ENCODE measurements around the gene TSHZ3. TPM values are rescaled to one million over a fixed set of nuclear protein-coding genes. Genes with fewer than 3 reads are reported as not detected.
A peak's percentile ranks its signal among the peaks of the same experiment; 100 is the strongest.

The TSHZ3 gene
- total RNA-seq, 4 donors from 2014 or later, result 15.0 to 18.8 (median 18.1) TPM

GRCh38 chr19:31364963-31365362 is 15.7 kb upstream of the TSHZ3 start:
- H3K27ac ChIP-seq, result no peak overlapping the region
- no peak overlapping the region for H3K4me3 ChIP-seq (replicated peaks in 1 of 3)
- H3K9me3 ChIP-seq, result no peaks in the 10 kb centered on the region
- no peaks in the 10 kb centered on the region for H3K4me1 ChIP-seq
- H3K36me3 ChIP-seq, result no peaks in the 10 kb centered on the region
- whole genome bisulfite sequencing, 2 donors, result 73 to 76% methylated on average over 3 of the region's 3 CpGs
- TF ChIP-seq CTCF (IDR thresholded peaks at IDR 0.05) (no peak), POLR2A (IDR thresholded peaks at IDR 0.05) (no peak)
- no peak for DNase-seq
- no peaks in the 10 kb centered on the region for H3K27me3 ChIP-seq
- intact Hi-C loops (cut with DNase I), result no loop called here

- Histone ChIP-seq H3K27ac (no peak overlapping the region), H3K36me3 (no peaks in the 10 kb centered on the region), H3K9me3 (no peaks in the 10 kb centered on the region), H3K4me3 (replicated peaks in 1 of 3) (no peak overlapping the region), H3K4me1 (peaks cover 0 to under 1% of the 10 kb centered on the region in 2 donors), H3K27me3 (no peaks in the 10 kb centered on the region)
- 91 to 95% methylated on average over 5 of the region's 5 CpGs for WGBS, 2 donors
- intact Hi-C loops (cut with DNase I), result no loop called here
- no peak for DNase-seq
- TF ChIP-seq CTCF (IDR thresholded peaks at IDR 0.05), result no peak
- no peak for TF ChIP-seq POLR2A (IDR thresholded peaks at IDR 0.05)
Observed at GRCh38 chr19:31361728-31362127, 12.5 kb upstream of the TSHZ3 start.

GRCh38 chr19:31357315-31357673 is 8.1 kb upstream of the TSHZ3 start:
- no peak for DNase-seq
- peaks cover 5 to 8% of the 10 kb centered on the region in 2 donors for H3K4me1 ChIP-seq
- 54 to 55% methylated on average over 10 of the region's 10 CpGs for WGBS, 2 donors
- no peaks in the 10 kb centered on the region for H3K27me3 ChIP-seq
- no peaks in the 10 kb centered on the region for H3K9me3 ChIP-seq
- H3K4me3 ChIP-seq (replicated peaks in 1 of 3), result no peak overlapping the region
- H3K36me3 ChIP-seq, result no peaks in the 10 kb centered on the region
- H3K27ac ChIP-seq, result no peak overlapping the region
- TF ChIP-seq CTCF (IDR thresholded peaks at IDR 0.05) (peak in 1 of 6 experiments; percentile 5), POLR2A (IDR thresholded peaks at IDR 0.05) (no peak)
- intact Hi-C loops (cut with DNase I), result no loop called here

GRCh38 chr19:31356587-31357314 is 7.5 kb upstream of the TSHZ3 start:
- DNase-seq, result peak; percentile 67 to 71

More at GRCh38 chr19:31356587-31357314, 7.5 kb upstream of the TSHZ3 start:
- H3K36me3 ChIP-seq, result no peaks in the 10 kb centered on the region
- H3K9me3 ChIP-seq, result no peaks in the 10 kb centered on the region
- intact Hi-C loops (cut with DNase I), result no loop called here
- no peaks in the 10 kb centered on the region for H3K27me3 ChIP-seq
- H3K27ac ChIP-seq, result no peak overlapping the region
- H3K4me1 ChIP-seq, result peaks cover 10 to 11% of the 10 kb centered on the region in 2 donors
- 18 to 19% methylated on average over 24 to 26 of the region's 33 CpGs for WGBS, 2 donors
- TF ChIP-seq POLR2A (IDR thresholded peaks at IDR 0.05) (peak in 1 of 2 donors; percentile 28), CTCF (IDR thresholded peaks at IDR 0.05) (peak in 5 of 6 experiments; percentile 33 to 73 (median 55))
- no peak overlapping the region for H3K4me3 ChIP-seq (replicated peaks in 1 of 3)
